HG03520 (cell line): ENCODE results near the gene VEPH1.

ENCODE experiments used
- ATAC-seq: cut with Tn5 transposase; IDR thresholded peaks from one replicate; pipeline ENCODE4 v1.9.1; 2021; ENCODE audit warnings: mild to moderate bottlenecking, moderate library complexity; ENCODE audit not compliant: unreplicated experiment

VEPH1 gene

DNA sequence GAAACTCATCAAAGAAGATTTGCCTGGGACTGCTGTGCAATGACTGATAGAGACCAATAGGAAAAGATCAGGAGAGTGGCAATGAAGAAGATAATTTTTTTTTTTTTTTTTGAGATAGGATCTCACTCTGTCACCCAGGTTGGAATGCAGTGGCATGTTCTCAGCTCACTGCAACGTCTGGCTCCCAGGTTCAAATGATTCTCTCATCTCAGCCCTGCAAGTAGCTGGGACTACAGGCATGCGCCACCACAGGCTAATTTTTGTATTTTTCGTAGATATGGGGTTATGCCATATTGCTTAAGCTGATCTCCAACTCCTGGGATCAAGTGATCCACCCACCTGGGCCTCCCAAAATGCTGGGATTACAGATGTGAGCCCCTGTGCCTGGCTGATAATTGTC, 226.4 kb downstream of the VEPH1 start:
- ATAC-seq = no peak

DNA sequence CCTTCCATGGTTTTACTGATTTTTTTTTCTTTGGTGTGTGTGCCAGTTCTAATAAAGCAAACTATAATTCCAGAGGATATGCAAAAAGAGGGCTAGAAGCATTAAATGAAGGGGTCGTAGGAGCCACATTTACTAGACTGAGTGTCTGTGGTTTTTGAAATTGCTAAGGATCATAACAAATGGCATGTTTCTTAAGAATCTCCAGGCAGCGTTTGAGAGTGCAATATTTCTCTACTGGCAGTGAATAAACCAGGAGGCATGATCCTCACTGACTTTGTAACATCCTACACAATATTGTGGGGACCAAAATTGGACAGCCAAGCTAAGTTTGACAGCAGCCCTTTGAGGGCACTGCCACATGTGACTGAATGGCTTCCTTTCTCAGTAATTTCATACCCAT, 227.4 kb downstream of the VEPH1 start:
- ATAC-seq = no peak

DNA sequence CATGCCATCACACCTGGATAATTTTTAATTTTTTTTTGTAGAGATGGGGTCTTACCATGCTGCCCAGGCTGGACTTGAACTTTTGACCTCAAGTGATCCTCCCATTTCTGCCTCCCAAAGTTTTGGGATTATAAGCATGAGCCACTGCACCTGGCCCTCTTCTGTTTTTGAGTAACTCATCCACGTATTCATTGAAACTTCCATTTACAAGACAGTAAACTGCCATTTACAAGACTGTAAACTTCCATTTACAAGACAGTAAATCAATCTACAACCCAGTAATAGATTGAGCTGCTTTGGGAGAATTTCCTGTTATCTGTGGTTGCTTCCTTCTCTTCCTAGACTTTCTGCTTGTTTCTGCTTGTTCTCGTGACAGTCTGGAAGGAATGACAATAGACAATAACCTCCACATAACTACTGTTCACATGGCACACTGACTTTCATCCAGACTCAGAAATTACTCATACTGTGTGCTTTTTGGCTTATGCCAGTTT, 228.5 kb downstream of the VEPH1 start:
- ATAC-seq = no peak

DNA sequence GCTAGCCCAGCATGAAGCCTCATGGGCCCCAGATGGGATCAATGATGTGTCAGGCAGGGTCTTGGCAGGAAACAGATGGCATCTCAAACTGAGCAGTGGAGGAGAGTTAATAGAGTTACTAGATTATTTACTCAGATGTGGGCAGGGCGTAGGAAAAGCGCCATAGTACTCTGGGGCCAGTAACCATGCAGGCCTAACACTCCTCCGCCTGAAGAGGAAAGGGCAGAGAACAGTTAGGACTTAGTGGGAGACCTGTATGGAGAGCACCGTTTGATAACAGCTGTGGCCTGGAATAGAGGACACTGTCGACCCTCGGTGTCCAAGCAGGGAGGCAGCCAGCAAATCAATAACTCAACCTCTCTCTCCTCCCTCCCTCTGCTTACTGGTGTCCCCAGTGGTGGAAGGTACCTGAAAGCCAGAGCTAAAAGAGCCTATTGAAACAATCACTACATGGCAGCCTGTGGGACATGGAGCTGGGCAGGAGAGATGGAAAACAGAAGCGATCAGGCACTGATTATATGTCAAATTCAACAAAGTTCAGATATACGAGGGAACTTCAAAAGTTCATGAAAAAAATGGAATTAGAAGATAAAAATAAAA, 231.8 kb downstream of the VEPH1 start:
- ATAC-seq = no peak

DNA sequence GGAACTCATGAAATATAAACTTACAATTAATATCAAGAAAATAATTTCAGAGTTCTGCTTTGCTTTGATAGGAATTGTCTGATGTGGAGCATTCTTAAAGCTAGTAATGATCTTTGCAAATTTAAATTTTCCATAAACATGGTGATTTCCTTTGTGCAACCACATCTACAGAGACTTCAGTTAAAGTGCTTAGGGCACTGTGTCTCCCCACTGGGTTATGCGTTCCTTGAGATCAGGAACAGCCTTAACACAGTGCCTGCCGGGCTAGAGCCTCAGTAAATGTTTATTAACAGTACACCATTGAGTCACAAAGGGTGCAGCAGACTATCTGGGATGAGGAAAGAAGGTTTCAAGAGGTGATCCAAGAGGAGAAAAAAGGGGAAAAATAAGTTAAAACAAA, 235.2 kb downstream of the VEPH1 start:
- no peak for ATAC-seq

DNA sequence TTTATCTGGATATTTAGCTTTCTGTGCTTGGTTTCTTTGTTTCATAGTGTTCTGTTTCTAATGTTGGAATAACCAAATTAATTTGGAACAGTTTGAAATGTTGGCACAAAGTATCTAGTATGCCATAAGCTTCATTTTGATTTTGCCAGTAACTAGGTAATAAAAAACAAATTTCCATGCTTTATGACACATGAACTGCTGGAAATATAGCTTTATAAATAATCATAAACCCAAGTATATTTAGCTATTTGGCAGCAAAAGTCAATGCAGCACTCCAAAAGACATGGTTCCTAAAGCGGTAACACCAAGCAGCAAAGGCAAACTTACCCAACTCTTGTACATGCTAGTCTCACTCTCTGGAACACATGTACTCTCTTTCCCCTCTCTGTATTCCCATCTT, 237.3 kb downstream of the VEPH1 start:
- ATAC-seq = no peak

GRCh38 chr3:157263027-157263426, 240.2 kb downstream of the VEPH1 start:
- ATAC-seq = no peak

- no peak for ATAC-seq
These were observed 242.2 kb downstream of the VEPH1 start for GRCh38 chr3:157261000-157261399.

- no peak for ATAC-seq
These were observed 243.4 kb downstream of the VEPH1 start for GRCh38 chr3:157259825-157260224.

DNA sequence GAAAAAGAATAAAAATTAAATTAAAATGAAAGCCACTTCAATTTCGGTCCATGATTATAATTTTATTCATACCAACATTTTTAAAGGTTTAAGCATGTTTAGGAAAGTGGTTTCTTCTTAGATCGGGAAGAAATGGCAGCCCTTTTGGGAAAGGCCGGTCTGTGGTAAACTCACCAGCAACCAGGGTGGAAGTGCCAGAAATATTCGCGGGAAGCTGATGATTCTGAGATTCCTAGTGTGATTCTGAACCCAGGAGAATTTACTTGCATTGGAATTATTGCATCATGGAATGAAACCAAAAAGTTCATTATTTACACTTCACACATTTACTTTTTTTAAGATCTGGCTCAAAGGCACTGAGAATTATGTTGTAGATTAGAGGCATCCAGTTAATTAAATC, 246.1 kb downstream of the VEPH1 start:
- ATAC-seq = no peak

GRCh38 chr3:157255797-157256196, 247.4 kb downstream of the VEPH1 start:
- no peak for ATAC-seq

DNA sequence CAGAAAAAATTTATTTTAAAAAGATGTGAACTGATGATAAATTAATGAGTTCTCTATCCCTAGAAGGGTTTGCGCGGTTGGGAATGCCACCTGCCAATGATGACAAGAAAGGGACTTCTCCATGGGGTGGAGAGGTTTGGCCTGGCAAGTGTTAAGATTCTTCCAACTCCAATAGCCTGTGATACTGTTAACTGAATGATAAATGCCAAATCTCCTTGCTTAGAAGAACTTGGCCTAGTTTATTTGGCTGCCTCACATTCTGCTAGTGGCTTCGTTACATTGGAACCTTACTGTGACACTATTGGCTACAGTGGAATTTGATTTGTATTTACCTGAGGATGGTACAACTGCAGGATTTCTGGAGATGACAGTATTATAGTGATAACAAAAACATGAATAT, 251.5 kb downstream of the VEPH1 start:
- no peak for ATAC-seq

- no peak for ATAC-seq
These were observed 253.6 kb downstream of the VEPH1 start for GRCh38 chr3:157249606-157250005.

GRCh38 chr3:157248590-157249422, 254.4 kb downstream of the VEPH1 start:
- no peak for ATAC-seq

- ATAC-seq = no peak
These were observed 255.8 kb downstream of the VEPH1 start for GRCh38 chr3:157247391-157247790.

- no peak for ATAC-seq
These were observed 260.4 kb downstream of the VEPH1 start for GRCh38 chr3:157242836-157243235.

DNA sequence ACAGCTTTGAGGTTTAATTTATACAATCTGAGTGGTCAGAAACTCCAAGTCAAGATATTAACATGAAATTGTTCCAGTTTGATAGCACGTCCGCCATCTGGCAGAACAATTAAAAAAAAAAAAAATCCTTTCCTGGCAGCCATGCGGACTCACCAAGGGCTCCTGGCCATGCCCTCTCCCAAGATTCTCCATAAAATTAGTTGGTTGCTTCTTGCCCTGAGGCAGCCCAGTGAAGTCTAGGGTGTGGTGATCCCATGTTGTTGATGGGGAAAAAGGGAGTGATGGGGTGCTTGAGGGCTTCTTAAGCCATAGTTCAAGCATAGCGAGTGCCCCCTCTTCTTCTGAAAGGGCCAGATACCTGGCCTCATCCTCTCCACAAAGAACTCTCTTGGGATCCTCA, 261.6 kb downstream of the VEPH1 start:
- no peak for ATAC-seq

GRCh38 chr3:157240408-157240807, 262.8 kb downstream of the VEPH1 start:
- ATAC-seq = no peak

- peak; percentile 100 for ATAC-seq
These were observed 264.0 kb downstream of the VEPH1 start for GRCh38 chr3:157239082-157239704.

DNA sequence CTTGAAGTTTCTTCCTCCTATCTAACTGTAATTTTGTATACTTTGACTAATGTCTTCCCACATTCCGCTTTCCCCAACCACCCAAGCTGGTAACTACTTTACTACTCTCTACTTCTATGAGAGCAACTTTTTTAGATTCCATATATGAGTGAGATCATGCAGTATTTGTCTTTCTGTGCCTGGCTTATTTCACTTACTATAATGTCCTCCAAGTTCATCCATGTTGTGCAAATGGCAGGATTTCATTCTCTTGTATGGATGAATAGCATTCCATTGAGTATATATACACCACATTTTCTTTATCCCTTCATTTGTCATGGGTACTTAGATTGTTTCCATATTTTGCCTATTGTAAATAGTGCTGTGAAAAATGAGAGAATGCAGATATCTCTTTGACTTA, 264.8 kb downstream of the VEPH1 start:
- no peak for ATAC-seq

DNA sequence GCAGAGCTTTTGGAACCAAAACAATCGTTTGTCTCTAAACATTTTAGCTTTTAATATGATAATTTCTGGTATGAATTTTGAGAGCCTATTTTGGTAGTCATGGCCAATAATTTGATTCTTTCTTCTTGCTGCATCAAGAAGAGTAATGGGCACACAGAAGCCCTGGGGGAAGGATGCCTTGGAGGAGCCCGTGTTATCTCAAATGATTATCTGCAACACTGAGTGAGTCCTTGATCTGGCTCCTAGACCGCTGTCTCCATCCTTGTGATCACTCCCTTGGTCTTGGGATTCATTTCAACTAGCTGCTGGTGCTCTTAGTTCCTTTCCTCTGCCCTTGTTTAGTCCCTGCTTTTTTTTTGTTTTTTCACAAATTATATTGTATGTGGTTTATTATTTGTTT, 265.3 kb downstream of the VEPH1 start:
- no peak for ATAC-seq

- ATAC-seq = no peak
These were observed 267.9 kb downstream of the VEPH1 start for GRCh38 chr3:157235291-157235690.
